Measurements from ENCODE around the gene CD300LF.

CD300LF gene

GRCh38 chr17:74755533-74755932 is 42.8 kb upstream of the CD300LF start:
- TF ChIP-seq SIN3A (IDR thresholded peaks at IDR 0.05; ENCODE audit: borderline replicate concordance, insufficient read depth, low read length) (no peak), TAF1 (IDR thresholded peaks at IDR 0.05; ENCODE audit: borderline replicate concordance, insufficient read depth, low read length) (no peak), POLR2AphosphoS5 (IDR thresholded peaks at IDR 0.05; ENCODE audit: low read depth, low read length) (no peak), REST (IDR thresholded peaks at IDR 0.05; ENCODE audit: insufficient read depth in 1 of 2, low read depth in 2 of 2, low read length in 2 of 2) (no peak), FOXP2 (optimal IDR thresholded peaks at IDR 0.05; ENCODE audit: borderline replicate concordance, extremely low read depth, extremely low read length, insufficient read depth) (no peak)

- TF ChIP-seq SIN3A (IDR thresholded peaks at IDR 0.05; ENCODE audit: borderline replicate concordance, insufficient read depth, low read length), result no peak
- no peak for TF ChIP-seq TAF1 (IDR thresholded peaks at IDR 0.05; ENCODE audit: borderline replicate concordance, insufficient read depth, low read length)
- TF ChIP-seq REST (IDR thresholded peaks at IDR 0.05; ENCODE audit: insufficient read depth in 1 of 2, low read depth in 2 of 2, low read length in 2 of 2), result no peak
- TF ChIP-seq FOXP2 (optimal IDR thresholded peaks at IDR 0.05; ENCODE audit: borderline replicate concordance, extremely low read depth, extremely low read length, insufficient read depth), result no peak
- no peak for TF ChIP-seq POLR2AphosphoS5 (IDR thresholded peaks at IDR 0.05; ENCODE audit: low read depth, low read length)
Observed at GRCh38 chr17:74754832-74755231, 42.1 kb upstream of the CD300LF start.

GRCh38 chr17:74752822-74753401 is 40.2 kb upstream of the CD300LF start:
- TF ChIP-seq SIN3A (IDR thresholded peaks at IDR 0.05; ENCODE audit: borderline replicate concordance, insufficient read depth, low read length) (no peak), REST (IDR thresholded peaks at IDR 0.05; ENCODE audit: insufficient read depth in 1 of 2, low read depth in 2 of 2, low read length in 2 of 2) (no peak), FOXP2 (optimal IDR thresholded peaks at IDR 0.05; ENCODE audit: borderline replicate concordance, extremely low read depth, extremely low read length, insufficient read depth) (no peak), POLR2AphosphoS5 (IDR thresholded peaks at IDR 0.05; ENCODE audit: low read depth, low read length) (no peak), TAF1 (IDR thresholded peaks at IDR 0.05; ENCODE audit: borderline replicate concordance, insufficient read depth, low read length) (no peak)

GRCh38 chr17:74752415-74752814 is 39.7 kb upstream of the CD300LF start:
- TF ChIP-seq TAF1 (IDR thresholded peaks at IDR 0.05; ENCODE audit: borderline replicate concordance, insufficient read depth, low read length), result no peak
- no peak for TF ChIP-seq REST (IDR thresholded peaks at IDR 0.05; ENCODE audit: insufficient read depth in 1 of 2, low read depth in 2 of 2, low read length in 2 of 2)
- no peak for TF ChIP-seq POLR2AphosphoS5 (IDR thresholded peaks at IDR 0.05; ENCODE audit: low read depth, low read length)
- TF ChIP-seq FOXP2 (optimal IDR thresholded peaks at IDR 0.05; ENCODE audit: borderline replicate concordance, extremely low read depth, extremely low read length, insufficient read depth), result no peak
- TF ChIP-seq SIN3A (IDR thresholded peaks at IDR 0.05; ENCODE audit: borderline replicate concordance, insufficient read depth, low read length), result no peak
